Activated CD4-positive, alpha-beta T cell treated with anti-CD3 and anti-CD28 coated beads for 48 hours (primary cell): ENCODE results near the gene EIF6.

Source experiments
- DNase-seq: peaks from one replicate; pipeline ENCODE4 v3.0.0-alpha.2; 2020

The EIF6 gene

DNA sequence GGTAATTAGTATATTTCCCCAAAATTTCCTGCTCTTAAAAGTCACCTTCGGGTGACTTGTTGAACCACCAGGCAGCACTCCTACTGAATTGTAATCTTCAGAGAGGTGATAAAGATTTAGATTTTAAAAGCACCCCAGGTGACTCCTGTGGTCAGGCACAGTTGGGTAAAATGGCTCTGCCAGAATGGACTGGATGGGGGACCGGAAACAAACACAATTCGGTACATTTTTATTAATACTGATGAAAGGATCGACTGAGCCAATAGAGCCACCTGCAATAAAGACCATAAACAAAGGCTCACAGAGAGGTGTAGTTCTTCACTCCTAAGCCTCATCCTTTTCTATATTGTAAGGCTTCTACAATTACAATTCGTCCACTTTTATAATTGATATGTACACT is 27.2 kb upstream of the EIF6 start:
- DNase-seq, result no peak

DNA sequence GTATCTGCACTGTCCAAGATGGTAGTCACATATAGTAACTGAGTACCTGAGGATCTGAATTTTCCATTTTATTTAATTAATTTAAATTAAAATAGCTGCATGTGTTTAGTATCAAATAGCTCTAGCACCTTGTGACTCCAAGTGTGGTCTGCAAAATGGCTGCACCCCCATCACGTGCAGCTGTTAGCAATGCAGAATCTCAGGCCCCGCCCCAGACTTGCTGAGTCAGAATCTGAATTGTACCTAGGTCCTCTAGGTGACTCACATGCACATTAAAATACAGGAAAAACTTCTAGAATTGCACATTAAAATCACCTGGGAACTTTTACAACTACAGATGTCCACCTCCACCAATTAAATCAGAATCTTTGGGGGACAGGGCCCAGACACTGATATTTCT is 26.8 kb upstream of the EIF6 start:
- DNase-seq, result peak; percentile 90

DNA sequence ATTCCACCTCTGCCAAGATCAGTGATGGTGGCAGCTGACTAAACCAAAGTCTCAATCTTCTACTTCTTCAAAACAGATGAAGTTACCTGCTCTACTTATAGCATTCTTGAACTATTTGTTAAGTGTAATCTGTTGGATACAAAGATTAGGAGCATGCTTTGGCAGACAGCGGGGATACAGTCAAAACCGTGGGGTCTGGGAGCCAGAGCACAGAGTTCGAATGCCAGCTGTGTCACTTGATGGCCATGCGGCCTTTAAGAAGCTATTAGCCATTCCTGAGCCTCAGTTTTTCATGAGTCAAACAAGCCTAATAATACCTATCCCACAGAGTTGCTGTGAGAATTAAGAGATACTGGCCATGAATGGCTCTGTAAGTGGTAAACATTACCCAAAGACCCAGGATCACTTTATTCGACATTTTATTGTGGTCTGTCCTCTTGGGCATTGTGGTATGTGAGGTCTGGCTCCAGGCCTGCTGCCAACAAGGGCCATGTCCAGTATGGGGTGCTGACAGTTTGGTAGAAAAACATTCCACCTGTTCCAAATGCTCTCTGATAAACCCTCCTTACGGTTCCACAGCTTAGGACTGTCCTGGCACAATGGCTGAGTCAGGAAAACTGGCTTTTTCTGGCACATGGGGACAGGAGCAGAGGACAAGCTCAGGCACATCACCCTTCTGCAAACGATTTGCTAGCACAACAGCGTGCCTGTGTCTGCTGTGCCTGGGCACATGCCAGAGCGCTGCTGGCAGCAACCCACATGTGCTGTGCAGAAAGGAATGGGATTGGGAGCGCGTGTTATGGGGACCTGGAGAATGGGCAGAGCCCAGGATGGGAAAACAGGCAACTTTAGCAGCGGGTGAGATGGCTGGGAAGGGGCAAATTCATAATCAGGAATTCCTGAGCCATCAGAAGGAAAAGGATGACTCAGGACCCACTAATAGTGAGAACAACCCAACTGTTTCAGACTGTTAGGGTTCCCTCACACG is 23.4 kb upstream of the EIF6 start:
- DNase-seq, result no peak

DNA sequence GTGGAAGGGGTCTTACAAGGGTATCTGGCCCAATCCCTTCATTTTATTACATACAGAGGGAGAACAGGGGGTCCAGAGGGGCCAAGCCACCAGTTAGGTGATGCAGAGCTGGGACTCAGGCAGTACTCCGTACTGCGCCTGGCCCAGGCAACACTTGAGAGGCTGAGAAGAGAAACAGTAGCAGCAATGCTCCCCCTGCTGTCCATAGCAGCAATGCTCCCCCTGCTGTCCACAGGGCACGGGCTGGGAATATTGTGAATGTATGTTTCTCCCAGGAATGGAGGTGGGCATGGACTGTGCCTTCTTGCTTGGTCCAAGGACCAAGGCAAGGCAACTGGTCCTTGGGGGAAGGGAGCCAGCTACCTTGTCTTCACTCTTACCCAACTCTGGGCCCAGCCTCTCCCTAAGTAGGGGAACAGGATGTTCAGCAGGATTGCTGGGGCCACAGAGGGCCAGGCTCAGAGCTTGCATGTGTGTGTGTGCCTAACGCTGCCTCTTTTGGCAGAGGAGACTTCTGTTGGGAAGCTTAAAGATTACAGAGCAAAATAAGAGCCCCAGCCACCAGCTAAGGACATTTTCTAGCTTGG is 22.5 kb upstream of the EIF6 start:
- peak; percentile 58 for DNase-seq

DNA sequence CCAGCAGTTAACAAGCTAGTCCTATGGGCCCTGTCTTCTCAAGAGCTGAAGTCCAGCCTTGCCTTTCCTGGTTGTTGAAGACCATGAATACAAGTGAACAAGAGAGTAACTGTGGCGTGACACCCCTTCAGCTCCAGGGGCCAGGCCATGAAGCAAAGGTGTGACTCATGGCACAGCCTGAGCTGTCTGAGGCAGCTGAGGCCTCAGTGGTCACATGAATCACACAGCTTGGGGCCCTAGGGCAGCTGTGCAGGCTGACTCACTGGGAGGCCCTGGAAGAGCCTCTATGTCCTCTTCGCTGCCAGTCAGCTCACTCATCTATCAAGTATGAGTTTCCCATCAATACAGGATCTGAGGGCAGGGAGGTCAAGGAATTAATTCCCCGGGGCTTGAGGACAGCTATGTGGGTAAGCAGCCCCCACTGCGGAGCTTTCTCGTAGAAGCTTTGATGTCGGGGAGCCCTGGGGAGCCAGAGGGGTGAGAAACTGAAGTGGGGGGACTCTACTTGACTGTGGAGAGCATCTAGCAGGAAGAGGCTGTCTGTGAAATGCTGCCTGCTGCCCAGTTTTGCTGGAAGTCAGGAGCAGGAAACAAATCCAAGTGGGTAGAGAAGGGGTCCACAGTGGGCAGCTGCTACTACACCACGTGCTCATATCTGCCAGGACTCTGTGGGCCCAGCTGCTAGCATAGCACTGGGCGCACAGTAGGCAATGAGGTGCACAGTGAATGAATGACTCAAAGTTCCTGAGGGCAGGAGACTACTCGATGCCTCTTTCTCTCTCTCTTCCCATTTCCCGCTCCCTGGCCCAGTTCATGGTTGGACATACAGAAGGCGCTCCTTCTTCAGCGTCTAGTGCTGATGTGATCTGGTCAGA is 21.3 kb upstream of the EIF6 start:
- DNase-seq, result peak; percentile 92

DNA sequence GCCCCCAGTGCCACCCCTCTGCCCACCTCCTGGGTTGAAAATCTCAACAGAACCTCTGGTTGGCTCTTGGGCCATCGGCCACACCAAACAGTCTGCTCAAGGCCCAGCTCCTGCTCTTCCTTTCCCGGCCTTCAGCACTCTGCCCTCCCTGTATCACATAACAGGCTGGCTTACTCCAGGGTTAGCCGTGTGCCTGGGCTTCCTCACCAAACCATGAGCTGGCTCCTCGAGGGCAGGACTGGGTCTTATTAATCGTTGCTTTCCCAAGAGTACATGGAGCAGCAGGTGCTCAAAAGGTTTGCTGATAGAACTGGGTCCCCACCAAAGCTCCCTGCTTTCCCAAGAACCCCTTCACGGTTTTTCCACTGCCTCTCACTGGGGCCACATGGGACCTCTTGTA is 20.4 kb upstream of the EIF6 start:
- no peak for DNase-seq

DNA sequence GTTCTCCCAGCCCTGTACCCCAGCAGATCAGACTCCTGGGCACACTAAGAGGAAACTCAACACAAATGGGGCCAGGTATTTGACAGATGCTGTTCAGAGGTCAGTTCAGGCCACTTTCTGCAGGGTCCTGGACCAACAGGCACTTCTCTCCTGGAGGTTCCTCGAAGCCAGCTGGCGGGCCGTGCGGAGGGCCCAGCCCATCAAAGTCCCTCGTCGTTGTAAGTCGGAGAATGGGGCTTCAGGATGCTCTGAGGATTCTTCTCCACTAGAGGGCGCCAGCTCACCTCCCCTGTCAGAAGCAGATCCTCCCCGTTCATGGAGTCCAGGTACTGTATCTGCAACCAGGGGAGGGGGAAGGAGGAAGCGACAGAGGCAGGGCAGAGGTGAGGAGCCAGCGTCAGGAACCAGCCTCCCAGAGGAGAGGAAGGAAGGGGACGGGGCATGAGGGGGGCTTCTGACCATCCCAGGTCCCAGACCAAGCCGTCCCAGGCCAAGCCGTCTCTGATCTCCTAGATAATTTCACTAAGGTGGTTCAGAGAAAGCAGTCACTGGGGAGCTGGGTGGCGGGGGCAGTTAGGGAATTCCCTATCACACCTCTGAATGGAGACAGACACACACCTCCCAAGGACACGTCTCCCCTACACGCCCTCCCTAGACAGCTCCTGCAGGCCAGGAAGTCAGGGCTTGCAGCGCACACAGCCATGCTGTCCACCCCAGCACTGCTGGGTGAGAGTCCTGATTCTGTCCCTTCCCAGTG is 19.3 kb upstream of the EIF6 start:
- peak; percentile 91 for DNase-seq

DNA sequence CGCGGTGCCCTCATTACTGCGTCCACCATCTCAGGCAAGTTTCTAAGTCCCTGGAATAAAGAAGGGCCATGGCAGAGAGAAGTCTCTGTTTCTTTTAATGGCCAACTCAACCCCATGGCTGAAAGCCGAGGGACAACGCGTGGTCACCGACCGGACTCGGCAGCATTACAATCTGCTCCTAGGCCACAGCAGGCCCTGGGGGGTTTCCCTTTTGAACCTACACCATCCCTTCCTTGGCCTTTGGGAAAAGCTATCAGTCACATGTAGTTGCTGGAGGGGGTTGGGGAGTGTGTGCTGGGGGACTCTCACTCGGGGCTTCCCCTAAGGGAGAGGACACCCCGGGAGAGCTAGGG is 18.8 kb upstream of the EIF6 start:
- no peak for DNase-seq

DNA sequence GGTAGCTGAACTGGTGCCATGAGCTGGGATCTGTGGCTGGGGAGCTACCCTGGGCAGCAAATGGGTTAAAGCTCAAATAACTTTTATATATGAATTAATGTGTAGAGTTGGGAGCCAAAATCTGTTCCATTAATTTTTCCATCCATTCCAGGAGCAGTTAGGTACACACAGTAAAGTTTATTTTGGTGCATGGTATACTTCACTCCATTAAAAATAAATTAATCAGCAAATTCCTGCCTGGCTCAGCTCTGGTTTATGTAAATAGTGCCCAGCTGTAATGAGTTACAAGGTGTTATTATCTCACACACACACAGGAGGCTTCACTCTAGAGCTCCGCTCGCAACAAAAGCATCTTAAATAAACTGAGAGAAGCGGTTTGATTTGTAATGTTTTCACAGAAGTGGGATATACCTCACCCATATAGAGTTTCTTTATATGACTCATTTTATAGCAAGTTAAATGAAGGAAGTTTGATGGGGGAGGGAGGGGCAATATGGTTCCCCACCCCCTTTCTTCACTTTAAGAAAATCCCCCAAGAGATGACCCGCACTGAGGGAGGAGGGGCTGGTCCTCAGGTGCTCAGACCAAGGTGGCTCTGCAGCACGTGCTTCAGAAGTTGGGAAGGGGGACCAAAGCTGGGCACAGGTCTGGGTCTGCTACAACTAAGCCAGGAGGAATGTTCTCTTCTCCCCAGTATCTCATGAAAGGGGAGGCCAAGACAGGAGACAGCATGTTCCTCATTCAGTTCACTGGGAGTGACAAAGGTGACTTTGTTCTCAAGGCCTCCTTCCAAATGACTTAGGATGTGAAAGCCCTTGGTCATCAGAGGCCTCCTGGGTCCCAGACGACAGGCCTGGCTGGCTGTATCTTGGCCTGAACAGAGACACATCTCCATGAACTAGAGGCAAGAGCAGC is 18.1 kb upstream of the EIF6 start:
- no peak for DNase-seq

DNA sequence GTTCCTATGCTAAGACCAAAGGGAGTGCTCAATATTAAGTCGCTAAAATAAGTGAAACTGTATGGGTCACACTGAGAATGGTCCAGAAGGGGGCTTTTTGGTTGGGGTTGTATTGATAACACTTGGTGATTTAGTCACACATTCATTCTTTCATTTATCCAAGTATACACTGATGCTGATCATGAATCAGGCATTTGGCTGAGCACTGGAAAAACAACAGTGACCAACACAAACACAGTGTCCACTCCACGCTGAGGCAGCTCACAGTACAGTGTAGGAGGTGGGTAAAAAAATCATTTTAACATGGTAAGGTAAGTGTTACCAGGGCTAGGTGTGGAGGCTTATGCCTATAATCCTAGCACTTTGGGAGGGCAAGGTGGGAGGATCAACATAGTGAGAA is 16.9 kb upstream of the EIF6 start:
- DNase-seq, result no peak

DNA sequence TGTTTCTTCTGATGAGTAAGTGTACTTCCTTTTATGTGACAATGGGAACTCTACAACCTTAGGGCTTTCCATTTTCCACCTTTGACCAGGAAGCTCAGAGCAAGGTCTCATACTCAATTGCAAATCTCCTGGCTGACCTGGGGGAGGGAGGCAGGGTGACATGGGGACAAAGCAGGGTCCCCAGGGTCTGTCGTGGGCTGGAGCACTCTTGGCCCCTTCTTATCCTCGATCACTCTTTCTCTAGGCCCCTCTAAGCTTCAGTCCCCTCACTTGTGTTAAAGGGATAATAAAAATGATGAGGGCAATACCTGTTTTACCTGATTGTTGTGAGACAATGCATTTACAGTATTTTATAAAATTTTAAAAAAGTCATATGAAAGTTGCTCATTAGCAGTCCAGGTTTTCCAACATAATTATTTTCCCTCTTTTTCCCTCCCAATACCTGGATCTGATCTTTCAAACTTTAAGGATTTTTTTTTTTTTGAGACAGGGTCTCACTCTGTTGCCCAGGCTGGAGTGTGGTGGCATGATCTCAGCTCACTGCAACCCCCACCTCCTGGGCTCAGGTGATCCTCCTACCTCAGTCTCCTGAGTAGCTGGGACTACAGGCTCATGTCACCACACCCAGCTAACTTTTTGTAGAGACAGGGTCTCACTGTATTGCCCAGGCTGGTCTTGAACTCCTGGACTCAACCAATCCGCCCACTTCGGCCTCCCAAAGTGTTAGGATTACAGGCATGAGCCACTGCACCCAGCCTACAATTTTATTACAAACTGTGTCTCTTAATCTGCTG is 16.1 kb upstream of the EIF6 start:
- no peak for DNase-seq

DNA sequence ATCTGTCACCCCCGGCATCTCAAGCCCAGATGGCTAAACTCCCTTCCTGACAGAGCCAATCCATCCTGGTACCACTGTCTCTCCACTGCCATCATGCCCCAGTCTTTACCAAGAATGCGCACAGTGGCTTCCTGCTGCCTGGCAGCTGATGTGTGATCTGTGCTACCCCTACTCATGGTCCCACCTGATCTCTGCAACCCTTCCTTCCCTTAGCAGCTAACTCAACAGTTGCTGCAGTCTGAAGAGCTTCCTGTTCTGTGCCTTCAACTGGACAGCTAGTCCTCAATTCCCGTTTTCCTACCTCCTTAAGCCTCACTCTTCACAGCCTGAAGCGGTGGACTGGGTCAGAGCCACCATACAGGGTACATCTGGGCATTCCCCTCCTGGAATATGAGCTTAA is 15.2 kb upstream of the EIF6 start:
- DNase-seq, result no peak

DNA sequence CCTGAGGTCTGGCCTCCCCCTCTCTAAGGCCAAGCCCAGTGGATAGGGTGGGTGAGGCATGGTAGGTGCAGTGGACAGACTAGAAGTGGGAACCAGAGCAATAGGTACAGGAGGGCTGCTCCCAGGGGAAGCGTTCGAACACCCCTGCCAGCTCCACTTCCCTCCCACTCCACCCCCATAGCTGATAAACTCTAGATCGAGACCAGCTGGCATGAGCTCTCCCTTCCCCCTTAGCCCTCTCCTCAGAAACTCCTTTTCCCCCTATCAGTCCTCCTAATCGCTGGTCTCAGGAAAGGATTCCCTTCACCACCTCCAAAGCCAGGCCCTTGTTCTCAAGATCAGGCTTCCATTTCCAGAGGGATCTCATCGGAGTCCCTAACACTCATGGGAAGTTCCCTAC is 13.7 kb upstream of the EIF6 start:
- no peak for DNase-seq

DNA sequence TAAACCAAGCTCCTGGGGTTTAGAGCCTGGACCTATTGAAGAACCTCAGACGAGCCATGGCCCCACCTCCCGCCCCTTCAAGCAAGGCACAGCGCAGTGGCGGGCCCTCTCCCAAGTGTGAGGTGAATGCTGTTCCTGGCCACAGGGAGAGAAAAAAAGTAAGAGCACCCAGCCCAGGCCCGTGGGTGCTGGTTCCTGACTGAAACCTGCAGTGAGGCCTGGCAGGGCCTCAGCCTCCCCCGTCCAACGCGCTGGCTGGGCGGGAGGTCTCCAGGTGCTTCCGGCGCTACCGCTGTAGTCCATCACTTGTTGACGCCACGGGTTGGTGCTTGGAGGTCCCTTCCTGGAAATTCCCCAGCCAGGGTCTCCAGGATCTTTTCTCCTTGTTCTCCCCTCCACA is 13.2 kb upstream of the EIF6 start:
- no peak for DNase-seq

DNA sequence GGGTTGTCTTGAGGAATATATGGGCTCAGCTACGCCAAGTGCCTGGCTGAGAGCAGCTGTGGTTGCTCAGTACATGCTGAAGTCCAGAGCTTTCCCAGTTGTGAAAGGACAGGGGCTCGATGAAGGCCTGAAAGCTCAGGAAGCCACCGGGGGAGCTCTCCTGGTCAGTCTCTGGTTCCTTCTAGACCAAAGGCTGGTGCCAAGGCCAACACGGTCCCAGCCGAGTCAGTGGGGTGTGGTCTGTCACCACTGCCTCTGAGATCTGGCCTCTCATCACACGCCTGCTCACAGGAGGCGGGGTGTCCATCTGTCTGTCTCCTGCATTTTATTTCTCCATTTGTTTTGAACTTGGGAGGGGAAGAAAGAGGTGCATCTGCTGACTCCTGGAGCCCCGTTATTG is 12.6 kb upstream of the EIF6 start:
- no peak for DNase-seq

DNA sequence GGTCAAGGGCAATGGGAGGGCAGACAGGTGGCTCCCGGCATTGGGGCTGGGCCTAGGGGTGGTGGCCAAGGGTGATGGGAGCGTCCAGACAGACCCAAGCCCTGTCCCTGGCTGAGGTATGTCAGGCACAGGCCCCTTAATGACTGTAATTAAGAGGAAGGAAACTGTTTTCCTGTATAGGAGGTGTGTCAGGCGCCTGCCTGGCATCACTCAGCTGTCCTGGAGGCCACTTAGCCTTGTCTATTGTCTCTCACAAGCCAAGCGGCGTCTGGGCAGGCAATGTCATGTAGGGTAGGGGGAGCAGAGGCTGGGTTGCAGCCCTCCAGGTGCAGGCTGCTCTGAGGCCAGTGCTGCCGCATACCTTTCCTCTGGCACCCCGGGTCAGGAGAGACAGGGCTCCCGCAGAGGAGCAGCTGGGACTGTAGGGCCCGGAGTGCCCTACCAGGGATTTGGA is 11.6 kb upstream of the EIF6 start:
- no peak for DNase-seq

DNA sequence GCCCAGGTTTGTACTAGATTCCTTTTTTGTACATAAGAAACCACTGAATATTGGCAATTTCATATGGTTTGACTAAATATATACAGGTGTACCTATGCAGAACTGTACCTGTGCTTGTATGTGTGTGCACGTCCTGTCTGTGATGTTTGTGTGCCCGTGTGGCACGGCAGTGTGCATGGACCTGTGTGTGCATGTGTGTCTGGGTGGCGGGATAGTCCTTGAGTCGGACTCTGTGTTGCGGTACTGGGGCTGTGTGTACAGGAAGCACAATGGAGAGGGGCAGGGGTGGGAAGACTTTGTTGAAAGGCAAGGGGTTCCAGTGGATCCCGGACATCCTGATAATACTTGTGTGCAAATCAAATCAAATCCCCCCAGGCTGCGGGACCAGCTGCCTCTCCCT is 11.1 kb upstream of the EIF6 start:
- no peak for DNase-seq

DNA sequence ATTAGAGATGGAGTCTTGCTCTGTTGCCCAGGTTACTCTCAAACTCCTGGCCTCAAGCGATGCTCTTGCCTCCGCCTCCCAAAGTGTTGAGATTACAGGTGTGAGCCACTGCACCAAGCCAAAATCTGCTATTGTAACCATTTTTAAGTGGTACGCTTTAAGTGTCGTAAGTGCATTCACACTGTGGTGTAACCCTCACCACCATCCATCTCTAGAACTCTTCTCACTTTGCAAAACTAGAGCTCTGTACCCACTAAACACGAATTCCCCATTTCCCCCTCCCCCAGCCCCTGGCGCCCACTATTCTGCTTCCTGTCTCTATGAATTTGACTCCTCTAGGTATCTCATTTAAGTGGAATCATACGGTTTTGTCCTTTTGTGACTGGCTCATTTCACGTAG is 10.5 kb upstream of the EIF6 start:
- DNase-seq, result no peak

DNA sequence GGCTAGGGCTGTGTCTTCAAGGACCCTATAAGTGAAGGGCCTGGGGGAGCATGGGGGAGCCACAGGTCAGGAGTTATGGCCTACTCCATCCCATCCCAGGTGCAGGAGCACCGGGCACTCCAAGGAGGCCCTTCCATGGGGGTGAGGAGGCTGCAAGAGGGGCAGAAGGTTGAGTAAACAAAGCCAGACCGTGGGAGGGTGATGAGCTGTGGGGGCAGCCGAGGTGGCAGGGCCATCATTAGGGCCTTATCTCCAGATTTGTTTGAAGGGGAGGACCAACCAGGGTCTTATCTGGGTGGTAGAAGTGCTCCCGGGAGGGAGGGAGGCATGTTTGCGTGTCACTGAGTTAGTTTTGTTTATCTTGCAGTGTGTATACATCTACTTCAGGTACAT is 9.7 kb upstream of the EIF6 start:
- no peak for DNase-seq
